Osteoblast (primary cell): Measurements from ENCODE around the gene HDAC4. TPM values are rescaled to one million over a fixed set of nuclear protein-coding genes. Genes with fewer than 3 reads are reported as not detected.

Experiments used
- DNase-seq: peaks from one replicate; pipeline ENCODE4 v3.0.0; 2011; ENCODE audit warnings: low spot score, mixed read lengths; ENCODE audit not compliant: insufficient read length; ENCODE audit errors: missing footprints
- H2AFZ ChIP-seq: 2 replicates; pipeline ENCODE4 v1.6.0; 2011; ENCODE audit warnings: mild to moderate bottlenecking, low read length
- H3K27ac ChIP-seq: 2 replicates; pipeline ENCODE4 v1.5.1; 2011; ENCODE audit warnings: mild to moderate bottlenecking, low read depth, low read length, moderate library complexity
- H3K27me3 ChIP-seq: 2 replicates; pipeline ENCODE4 v1.6.0; 2012; ENCODE audit warnings: mild to moderate bottlenecking, control low read depth, inconsistent platforms, low read length, moderate library complexity; ENCODE audit not compliant: insufficient read depth
- H3K36me3 ChIP-seq: 2 replicates; pipeline ENCODE4 v1.5.1; 2011; ENCODE audit warnings: mild to moderate bottlenecking, low read length, control low read depth, moderate library complexity; ENCODE audit not compliant: insufficient read depth
- H3K4me1 ChIP-seq: 2 replicates; pipeline ENCODE4 v1.5.1; 2011; ENCODE audit warnings: mild to moderate bottlenecking, low read length, control low read depth, moderate library complexity; ENCODE audit not compliant: insufficient read depth
- H3K4me2 ChIP-seq: 2 replicates; pipeline ENCODE4 v1.6.0; 2011; ENCODE audit warnings: mild to moderate bottlenecking, low read length; ENCODE audit not compliant: insufficient read depth
- H3K4me3 ChIP-seq: fragments of 200-600 bp; sonication (generic); 3 replicates; pipeline ENCODE4 v1.5.1; 2012; ENCODE audit warnings: mild to moderate bottlenecking, low read length, inconsistent platforms; ENCODE audit not compliant: insufficient read depth
- H3K79me2 ChIP-seq: 2 replicates; pipeline ENCODE4 v1.6.0; 2012; ENCODE audit warnings: mild to moderate bottlenecking, low read length, control low read depth, inconsistent platforms; ENCODE audit not compliant: insufficient read depth
- H3K9me3 ChIP-seq: 2 replicates; pipeline ENCODE4 v1.5.1; 2011; ENCODE audit warnings: low read depth, low read length, control low read depth
- H4K20me1 ChIP-seq: 2 replicates; pipeline ENCODE4 v1.6.0; 2012; ENCODE audit warnings: mild to moderate bottlenecking, low read length, control low read depth; ENCODE audit not compliant: insufficient read depth
- CTCF ChIP-seq: IDR thresholded peaks from 2 replicates; pipeline ENCODE4 v1.5.1; 2011; ENCODE audit warnings: mild to moderate bottlenecking, low read depth, low read length, moderate library complexity; ENCODE audit errors: extremely low read depth
- total RNA-seq: library from RNA; depleted of rRNA; stranded (reverse); fragments of >200 nt; gene quantifications from 2 replicates; pipeline ENCODE4 v1.2.3, GENCODE V29; 2012

HDAC4 gene
- total RNA-seq, 1 donor = 30.8 TPM

- Histone ChIP-seq H3K27me3 (no peaks in the 10 kb centered on the region), H3K36me3 (peaks cover 7% of the 10 kb centered on the region), H3K79me2 (no peaks in the 10 kb centered on the region), H3K4me1 (no peaks in the 10 kb centered on the region), H3K4me3 (no peak overlapping the region), H3K27ac (no peak overlapping the region), H4K20me1 (no peaks in the 10 kb centered on the region), H3K4me2 (no peak overlapping the region), H3K9me3 (no peaks in the 10 kb centered on the region), H2AFZ (no peak overlapping the region)
- TF ChIP-seq CTCF = no peak
- DNase-seq = no peak
These were observed 268.6 kb downstream of the HDAC4 start for GRCh38 chr2:239132156-239132709.

GRCh38 chr2:239131521-239131920 is 269.3 kb downstream of the HDAC4 start:
- Histone ChIP-seq H3K4me3 (no peak overlapping the region), H3K27me3 (no peaks in the 10 kb centered on the region), H3K9me3 (no peaks in the 10 kb centered on the region), H3K4me2 (no peak overlapping the region), H3K36me3 (peaks cover 7% of the 10 kb centered on the region), H3K4me1 (no peaks in the 10 kb centered on the region), H4K20me1 (no peaks in the 10 kb centered on the region), H2AFZ (no peak overlapping the region), H3K27ac (no peak overlapping the region), H3K79me2 (no peaks in the 10 kb centered on the region)
- TF ChIP-seq CTCF = no peak
- DNase-seq = no peak

GRCh38 chr2:239130786-239131325 is 270.0 kb downstream of the HDAC4 start:
- Histone ChIP-seq H3K9me3 (no peaks in the 10 kb centered on the region), H4K20me1 (no peaks in the 10 kb centered on the region), H3K4me1 (no peaks in the 10 kb centered on the region), H3K27me3 (no peaks in the 10 kb centered on the region), H3K4me3 (no peak overlapping the region), H2AFZ (no peak overlapping the region), H3K79me2 (no peaks in the 10 kb centered on the region), H3K36me3 (peaks cover 2% of the 10 kb centered on the region), H3K4me2 (no peak overlapping the region), H3K27ac (no peak overlapping the region)
- no peak for DNase-seq
- no peak for TF ChIP-seq CTCF

- Histone ChIP-seq H3K4me1 (no peaks in the 10 kb centered on the region), H3K27me3 (no peaks in the 10 kb centered on the region)
- no peak for DNase-seq
These were observed 270.8 kb downstream of the HDAC4 start for GRCh38 chr2:239130041-239130440.

More at GRCh38 chr2:239130041-239130440, 270.8 kb downstream of the HDAC4 start:
- Histone ChIP-seq H3K36me3 (peaks cover under 1% of the 10 kb centered on the region), H3K79me2 (no peaks in the 10 kb centered on the region), H3K4me3 (no peak overlapping the region), H3K4me2 (no peak overlapping the region), H3K27ac (no peak overlapping the region), H2AFZ (no peak overlapping the region), H3K9me3 (no peaks in the 10 kb centered on the region), H4K20me1 (no peaks in the 10 kb centered on the region)
- TF ChIP-seq CTCF = no peak
